Neural progenitor cell (in vitro differentiated cells): ENCODE measurements around the gene DOCK4.

Source experiments
- CTCF ChIP-seq: fragments of 200-600 bp; sonication (generic); IDR thresholded peaks from 2 replicates; pipeline ENCODE4 v1.5.1; 2017; ENCODE audit warnings: antibody characterized with exemption, mild to moderate bottlenecking
- EZH2phosphoT487 ChIP-seq: fragments of 200-600 bp; sonication (generic); IDR thresholded peaks from 2 replicates; pipeline ENCODE4 v1.6.1; 2017; ENCODE audit warnings: antibody characterized with exemption

GRCh38 chr7:111951052-111951451 is 255.1 kb downstream of the DOCK4 start:
- TF ChIP-seq CTCF = no peak
- no peak for TF ChIP-seq EZH2phosphoT487
